GOT3 (cell line): ENCODE results near the gene FNDC1.

Source experiments
- DNase-seq: peaks from one replicate; lab custom pipeline; 2025; ENCODE audit warnings: mixed read lengths; lab: John Stamatoyannopoulos, UW

The FNDC1 gene

DNA sequence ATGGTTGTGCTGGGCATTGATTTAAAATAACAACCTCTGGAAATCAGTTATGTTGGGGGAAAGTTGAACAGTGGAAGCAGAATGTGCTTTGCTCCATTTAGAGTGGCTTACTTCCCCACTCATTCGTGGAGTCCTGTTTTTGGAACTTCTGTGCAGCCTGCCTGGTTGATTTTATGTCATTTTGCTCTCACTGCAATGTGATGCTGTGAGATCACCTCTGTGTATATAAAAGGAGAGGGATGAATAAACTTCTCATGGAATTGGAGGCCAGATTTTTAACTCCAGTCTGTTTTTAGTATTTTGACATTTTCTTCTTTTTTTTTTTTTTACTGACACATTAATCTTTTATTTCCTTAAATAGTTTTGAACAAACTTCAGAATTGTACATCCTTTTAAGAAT, 139.0 kb downstream of the FNDC1 start:
- DNase-seq, result no peak

DNA sequence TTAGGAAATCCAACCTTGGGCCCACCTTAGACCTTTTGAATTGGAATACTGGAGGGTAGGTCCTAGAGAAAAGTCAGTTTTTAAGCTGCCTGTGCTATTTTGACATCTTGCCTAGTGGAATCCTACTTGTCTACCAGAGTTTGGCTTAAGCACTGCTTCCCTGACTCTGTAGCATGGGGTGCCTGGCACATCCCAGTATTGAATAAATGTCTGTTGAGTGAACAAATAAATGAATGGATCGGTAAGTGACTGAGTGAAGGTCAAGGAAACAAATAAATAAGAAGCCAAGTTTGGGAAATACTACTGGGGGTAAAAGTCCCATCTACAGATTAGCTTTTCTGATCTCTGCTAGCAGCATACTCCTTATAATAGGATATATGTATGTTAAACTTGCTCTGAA, 140.5 kb downstream of the FNDC1 start:
- DNase-seq, result no peak

DNA sequence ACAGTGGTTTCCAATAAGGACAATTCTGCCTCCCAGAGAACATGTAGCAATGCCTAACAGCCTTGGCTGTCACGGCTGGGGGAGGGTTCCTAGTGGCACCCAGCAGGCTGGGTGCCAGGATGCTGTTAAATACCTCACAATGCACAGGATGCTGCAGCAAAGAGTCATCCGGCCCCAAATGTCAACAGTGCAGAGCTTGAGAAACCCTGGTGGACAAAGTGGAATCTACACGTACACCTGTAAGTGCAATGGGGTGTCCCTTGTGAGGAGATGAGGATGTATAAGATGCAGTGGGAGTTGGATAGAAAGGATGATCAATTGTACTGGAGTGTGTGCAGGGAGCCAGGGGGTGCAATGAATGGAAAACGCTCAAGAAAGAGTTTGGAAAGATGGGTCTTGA, 142.4 kb downstream of the FNDC1 start:
- DNase-seq, result no peak

DNA sequence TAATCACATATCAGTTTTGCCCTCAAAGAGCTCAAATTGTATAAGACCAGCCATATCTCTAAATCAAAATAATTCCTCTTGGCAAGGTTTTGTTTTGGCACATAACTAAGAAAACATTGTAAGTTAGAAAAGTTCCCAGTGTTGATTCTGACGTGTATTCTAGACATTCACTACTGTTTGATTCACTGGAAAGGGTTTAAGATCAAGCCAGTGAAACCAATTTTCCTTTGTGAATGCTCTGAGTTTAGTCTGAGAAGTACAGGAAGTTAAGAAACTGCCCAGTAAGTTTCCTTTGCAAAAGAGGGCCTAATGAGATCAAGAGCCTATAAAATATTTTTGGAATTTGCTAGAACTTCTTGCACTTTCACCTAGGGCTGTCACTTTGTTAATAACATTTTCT, 143.0 kb downstream of the FNDC1 start:
- DNase-seq, result no peak

DNA sequence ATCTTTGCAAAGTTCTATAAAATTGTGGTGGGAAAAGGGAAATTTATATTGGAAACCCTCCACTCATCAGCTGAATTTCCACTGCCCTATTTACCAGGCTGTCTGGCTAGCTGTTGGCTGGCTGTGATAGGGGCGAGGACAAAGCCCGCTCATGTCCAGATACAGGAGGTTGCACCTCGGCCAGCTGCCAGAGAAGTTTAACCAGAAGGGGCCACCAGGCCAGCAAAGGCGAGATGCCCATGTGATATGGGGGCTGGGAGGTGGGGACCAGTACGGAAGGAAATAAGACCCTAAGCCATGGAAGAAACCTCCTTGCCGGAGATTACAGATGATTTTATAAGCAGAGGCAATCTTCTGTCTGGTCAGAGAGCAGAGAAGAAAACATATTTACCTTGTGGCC, 143.8 kb downstream of the FNDC1 start:
- no peak for DNase-seq

DNA sequence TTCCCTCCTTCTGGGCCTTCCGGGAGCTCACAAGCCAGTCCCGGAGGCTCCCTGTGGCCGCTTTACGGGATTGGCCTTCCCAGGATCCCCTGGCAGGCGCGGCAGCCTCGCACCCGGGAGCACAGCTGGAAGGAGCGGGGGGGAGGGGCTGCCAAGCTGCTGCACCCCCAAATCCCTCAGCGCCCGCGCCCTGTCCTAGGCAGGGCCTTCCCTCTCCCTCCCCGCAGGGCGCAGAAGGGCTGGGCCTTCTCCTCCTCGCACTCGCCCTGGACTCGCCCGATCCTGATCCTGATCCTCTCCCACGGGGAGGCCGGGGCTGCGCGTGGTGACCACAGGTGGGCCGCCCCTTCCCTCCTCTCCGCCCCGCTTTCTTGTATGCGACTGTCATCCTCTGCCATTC, 146.4 kb downstream of the FNDC1 start:
- DNase-seq, result no peak

DNA sequence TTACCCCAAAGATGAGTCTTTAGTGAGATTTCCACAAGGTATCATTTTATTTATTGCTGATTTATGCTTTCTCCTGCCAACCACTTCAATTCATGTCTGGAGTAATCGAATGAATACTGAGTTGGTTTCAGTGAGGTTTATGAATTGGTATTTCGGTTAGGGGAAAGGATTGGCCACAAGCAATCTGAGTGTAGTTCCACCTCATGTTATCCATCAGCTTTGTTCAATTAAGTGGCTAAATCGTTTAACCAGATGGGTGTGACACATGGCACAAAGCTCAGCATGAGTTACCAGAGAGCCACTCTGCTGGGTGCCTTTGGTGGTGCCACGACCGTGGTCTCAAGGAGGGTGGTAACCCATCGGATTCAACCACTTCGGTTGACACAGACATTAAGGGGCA, 148.2 kb downstream of the FNDC1 start:
- DNase-seq, result no peak

DNA sequence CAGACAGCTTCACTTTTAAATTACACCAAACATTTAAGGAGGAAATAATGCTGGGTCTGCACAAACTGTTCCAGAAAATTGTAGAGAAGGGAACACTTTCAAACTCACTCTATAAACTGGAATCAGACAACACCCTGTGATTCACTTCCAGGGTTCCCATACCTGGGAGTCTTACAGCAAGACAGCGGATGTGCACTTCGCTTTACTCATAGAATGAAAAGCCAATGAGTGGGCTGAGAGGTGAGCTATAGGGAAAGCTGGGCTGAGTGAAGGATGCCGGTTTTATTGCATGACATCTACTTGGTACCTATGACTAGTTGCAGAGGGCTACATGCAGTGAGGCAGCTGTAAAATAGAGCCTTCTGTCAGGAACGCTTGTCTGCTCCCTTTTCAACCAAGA, 152.1 kb downstream of the FNDC1 start:
- no peak for DNase-seq
